Lung (tissue), 12 donors: ENCODE data around the gene HDAC4. TPM values are rescaled to one million over a fixed set of nuclear protein-coding genes. Genes with fewer than 3 reads are reported as not detected.

ENCODE experiments used
- ATAC-seq: fragments of 200-7000 bp; cut with Tn5 transposase; one replicate; pipeline ENCODE4 v1.9.1; 2020; ENCODE audit warnings: moderate number of reproducible peaks; ENCODE audit not compliant: insufficient read depth, low FRiP score
- DNase-seq, 3 donors: peaks; one replicate each; pipeline ENCODE4 v3.0.0-alpha.2; 2013 to 2017
- H3K27ac ChIP-seq, 2 donors: one replicate each; pipeline ENCODE4 v1.5.1; 2013; ENCODE audit warnings: mild to moderate bottlenecking in 2 of 2, moderate library complexity in 2 of 2, control low read depth in 1 of 2, inconsistent platforms in 1 of 2, low read depth in 1 of 2, low read length in 1 of 2
- H3K27me3 ChIP-seq, 3 donors: one replicate each; pipeline ENCODE4 v1.5.1; 2013; ENCODE audit warnings: low read length in 2 of 3; ENCODE audit not compliant: control insufficient read depth in 3 of 3, insufficient read depth in 3 of 3
- H3K36me3 ChIP-seq, 4 donors: one replicate each; pipeline ENCODE4 v1.5.1; 2013; ENCODE audit warnings: low read length in 4 of 4, mild to moderate bottlenecking in 1 of 4, moderate library complexity in 1 of 4; ENCODE audit not compliant: control insufficient read depth in 4 of 4, insufficient read depth in 4 of 4
- H3K4me1 ChIP-seq, 5 donors: one replicate each; pipeline ENCODE4 v1.5.1; 2013; ENCODE audit warnings: low read length in 5 of 5, mild to moderate bottlenecking in 2 of 5, moderate library complexity in 1 of 5; ENCODE audit not compliant: control insufficient read depth in 5 of 5, insufficient read depth in 5 of 5
- H3K4me3 ChIP-seq: one replicate; pipeline ENCODE4 v1.5.1; 2013; ENCODE audit warnings: mild to moderate bottlenecking, control low read depth, moderate library complexity
- H3K9ac ChIP-seq, 2 donors: one replicate each; pipeline ENCODE4 v1.5.1; 2013; ENCODE audit warnings: low read length in 2 of 2, control low read depth in 1 of 2; ENCODE audit not compliant: insufficient read depth in 1 of 2
- H3K9me3 ChIP-seq, 4 donors: one replicate each; pipeline ENCODE4 v1.5.1; 2013; ENCODE audit warnings: low read length in 3 of 4, mild to moderate bottlenecking in 1 of 4, moderate library complexity in 1 of 4; ENCODE audit not compliant: control insufficient read depth in 4 of 4, insufficient read depth in 3 of 4
- WGBS, 2 donors: extraction: QIAGEN DNeasy Blood & Tissue Kit; methylation state at CpG; one replicate each; pipeline ENCODE4 v1.1.7; 2013; 5-methylcytosine and 5-hydroxymethylcytosine counted together
- polyA plus RNA-seq, 2 donors: library from polyadenylated mRNA; stranded (reverse); fragments of 200-250 nt; gene quantifications; one replicate each; pipeline ENCODE4 v1.2.1, GENCODE V29; 2013
- total RNA-seq, 2 donors: library from RNA; depleted of rRNA in 1 of 2; stranded (reverse); fragments of >200 nt in 1 of 2; gene quantifications; one replicate each; pipeline ENCODE4 v1.2.1, GENCODE V29; 2014 to 2021
- TF ChIP-seq, protein P1 (sequence below): IDR thresholded peaks from 2 replicates; pipeline ENCODE4 v1.5.1; 2012; ENCODE audit warnings: mild to moderate bottlenecking; ENCODE audit errors: control extremely low read depth, extremely low read depth
- donor health status: control.
- donor health status: control.
- donor health status: Bipolar disorder and iron deficiency.
- donor health status: healthy.
- donor health status: DM: yes; HTN: yes; CAD: no.

Gene HDAC4
- total and polyA plus RNA-seq, 4 donors: 6.9 to 47.7 (median 20.7) TPM

DNA sequence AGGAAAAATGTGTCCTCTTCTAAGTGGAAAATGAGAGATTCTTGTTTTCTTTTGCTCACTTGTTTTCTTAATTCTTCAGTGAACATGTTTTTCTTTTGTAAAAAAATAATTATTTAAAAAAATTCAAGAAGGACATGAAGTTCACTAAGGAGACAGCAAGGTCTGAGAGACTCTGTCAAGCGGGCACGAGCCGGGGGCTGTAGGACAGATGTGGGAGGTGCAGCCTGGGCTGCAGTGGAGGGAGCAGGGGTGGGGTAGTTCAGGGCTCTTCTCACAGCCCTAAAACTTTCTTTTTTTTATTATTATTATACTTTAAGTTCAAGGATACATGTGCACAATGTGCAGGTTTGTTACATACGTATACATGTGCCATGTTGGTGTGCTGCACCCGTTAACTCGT is 4.3 kb upstream of the HDAC4 start:
- Histone ChIP-seq H3K36me3 (no peaks in the 10 kb centered on the region), H3K9me3 (peaks cover 0 to 3% (median 0%) of the 10 kb centered on the region in 4 donors), H3K27ac (no peak overlapping the region), H3K9ac (no peak overlapping the region), H3K4me3 (no peak overlapping the region), H3K27me3 (no peaks in the 10 kb centered on the region), H3K4me1 (peaks cover 0 to 5% (median 0%) of the 10 kb centered on the region in 5 donors)
- WGBS, 2 donors: 84 to 99% methylated on average over 6 of the region's 6 CpGs
- TF ChIP-seq, protein P1, sequence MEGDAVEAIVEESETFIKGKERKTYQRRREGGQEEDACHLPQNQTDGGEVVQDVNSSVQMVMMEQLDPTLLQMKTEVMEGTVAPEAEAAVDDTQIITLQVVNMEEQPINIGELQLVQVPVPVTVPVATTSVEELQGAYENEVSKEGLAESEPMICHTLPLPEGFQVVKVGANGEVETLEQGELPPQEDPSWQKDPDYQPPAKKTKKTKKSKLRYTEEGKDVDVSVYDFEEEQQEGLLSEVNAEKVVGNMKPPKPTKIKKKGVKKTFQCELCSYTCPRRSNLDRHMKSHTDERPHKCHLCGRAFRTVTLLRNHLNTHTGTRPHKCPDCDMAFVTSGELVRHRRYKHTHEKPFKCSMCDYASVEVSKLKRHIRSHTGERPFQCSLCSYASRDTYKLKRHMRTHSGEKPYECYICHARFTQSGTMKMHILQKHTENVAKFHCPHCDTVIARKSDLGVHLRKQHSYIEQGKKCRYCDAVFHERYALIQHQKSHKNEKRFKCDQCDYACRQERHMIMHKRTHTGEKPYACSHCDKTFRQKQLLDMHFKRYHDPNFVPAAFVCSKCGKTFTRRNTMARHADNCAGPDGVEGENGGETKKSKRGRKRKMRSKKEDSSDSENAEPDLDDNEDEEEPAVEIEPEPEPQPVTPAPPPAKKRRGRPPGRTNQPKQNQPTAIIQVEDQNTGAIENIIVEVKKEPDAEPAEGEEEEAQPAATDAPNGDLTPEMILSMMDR: no peak
- DNase-seq (no peak), ATAC-seq (no peak)

DNA sequence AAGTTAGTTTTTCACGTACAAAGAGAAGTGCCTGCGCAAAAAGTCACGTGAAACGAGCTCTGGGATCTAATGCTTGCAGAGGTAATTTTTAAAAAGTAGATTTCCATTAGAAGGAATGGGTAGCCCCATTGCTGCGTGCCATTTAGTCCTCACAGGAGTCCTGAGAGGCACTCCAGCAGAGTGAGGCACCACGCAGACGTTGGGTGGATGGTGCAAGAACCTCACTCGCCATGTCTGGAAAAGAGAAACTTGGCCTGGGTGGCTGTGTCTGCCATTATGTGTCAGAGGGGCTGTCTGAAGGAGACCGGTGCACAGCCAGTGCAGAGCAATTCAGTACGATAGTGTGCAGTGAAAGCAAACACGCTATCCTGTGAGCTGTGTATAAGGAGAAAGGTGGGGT is 1.8 kb upstream of the HDAC4 start:
- 87 to 94% methylated on average over 11 of the region's 11 CpGs for whole genome bisulfite sequencing, 2 donors
- H3K9ac ChIP-seq: no peak overlapping the region
- H3K4me3 ChIP-seq: no peak overlapping the region
- H3K27ac ChIP-seq: no peak overlapping the region
- H3K36me3 ChIP-seq: no peaks in the 10 kb centered on the region
- H3K4me1 ChIP-seq: peaks cover 0 to 20% (median 0%) of the 10 kb centered on the region in 5 donors
- no peak for DNase-seq
- ATAC-seq: no peak
- no peaks in the 10 kb centered on the region for H3K27me3 ChIP-seq
- no peaks in the 10 kb centered on the region for H3K9me3 ChIP-seq
- TF ChIP-seq, protein P1: no peak

DNA sequence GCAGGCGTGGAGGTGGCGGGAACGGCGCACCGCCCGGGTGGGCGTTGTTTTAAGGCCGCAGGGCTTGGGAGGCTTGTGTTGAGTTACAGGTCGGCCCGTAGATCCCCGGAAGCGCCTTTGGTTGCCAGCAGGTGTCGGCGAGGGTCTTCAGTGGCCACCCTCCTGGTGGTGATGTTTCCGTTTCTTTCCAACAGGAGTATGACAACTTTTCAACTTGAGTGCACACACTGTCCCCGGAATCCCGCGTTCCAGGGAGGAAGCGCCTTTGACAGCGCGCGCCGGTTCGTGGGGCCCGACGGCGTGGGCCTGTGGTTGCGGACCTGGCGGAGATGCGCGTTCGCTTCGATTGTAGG is 1.0 kb upstream of the HDAC4 start:
- 0 to 1% methylated on average over 33 of the region's 33 CpGs for WGBS, 2 donors
- Histone ChIP-seq H3K9me3 (no peaks in the 10 kb centered on the region), H3K4me3 (peak overlapping the region; percentile 87), H3K27me3 (no peaks in the 10 kb centered on the region), H3K36me3 (no peaks in the 10 kb centered on the region), H3K9ac (peak overlapping the region; percentile 77 to 89), H3K4me1 (peaks cover 0 to 20% (median 0%) of the 10 kb centered on the region in 5 donors), H3K27ac (peak overlapping the region; percentile 100)
- TF ChIP-seq, protein P1: no peak
- ATAC-seq (peak; percentile 6), DNase-seq (no peak)
